GM21786 (cell line): ENCODE measurements around the gene LEO1.

Experiments used
- ATAC-seq: cut with Tn5 transposase; IDR thresholded peaks from one replicate; pipeline ENCODE4 v1.9.1; 2021; ENCODE audit not compliant: unreplicated experiment

LEO1 gene

DNA sequence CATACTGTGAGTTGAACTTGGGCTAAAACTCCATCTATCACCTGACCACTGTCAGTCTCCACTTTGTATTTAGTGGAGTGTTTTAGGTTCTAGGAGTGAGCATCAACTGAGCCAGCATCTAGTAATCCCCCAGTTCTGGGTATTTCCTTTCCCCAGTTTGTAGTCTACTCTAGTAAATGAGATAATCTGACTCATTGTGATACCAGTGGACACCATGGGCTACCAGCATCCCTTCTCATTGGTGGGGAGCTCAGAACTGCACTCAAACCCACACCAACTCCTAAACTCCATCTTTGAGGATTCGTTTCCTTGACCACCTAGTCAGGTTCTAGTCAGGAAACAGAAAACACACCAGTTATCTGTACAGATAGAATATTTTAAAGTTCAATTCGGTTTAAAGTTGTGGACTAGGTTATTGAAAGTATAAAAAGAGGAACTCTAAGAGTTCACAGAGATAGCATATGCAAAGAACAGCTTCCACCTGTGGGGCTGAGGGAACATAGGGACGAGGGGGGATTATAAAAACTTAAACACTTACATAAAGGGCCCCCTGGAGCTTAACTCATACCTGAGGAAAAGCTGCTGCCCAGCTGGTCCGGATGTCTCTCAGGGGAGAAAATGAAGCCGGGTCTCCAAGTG is 36.0 kb downstream of the LEO1 start:
- ATAC-seq = peak; percentile 93

DNA sequence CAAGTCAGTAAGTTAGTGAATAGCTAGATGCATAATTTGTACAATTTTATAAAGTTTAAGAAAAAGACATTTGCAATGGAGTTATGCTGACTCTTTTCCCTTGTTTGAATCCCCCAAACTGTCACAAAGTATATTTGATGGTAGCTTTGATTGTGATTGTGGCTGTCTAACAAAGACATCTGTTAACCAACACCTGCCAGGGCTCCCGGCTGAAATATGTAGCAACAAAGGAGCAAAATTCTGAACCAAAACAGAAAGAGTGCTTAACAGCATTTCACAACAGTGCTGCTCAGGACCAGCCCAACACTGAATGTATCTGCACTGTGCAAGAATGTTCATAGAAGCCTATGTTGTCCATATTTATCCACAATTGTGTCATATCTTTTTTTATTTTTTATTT is 39.4 kb downstream of the LEO1 start:
- no peak for ATAC-seq

GRCh38 chr15:51931638-51932037 is 39.9 kb downstream of the LEO1 start:
- no peak for ATAC-seq

DNA sequence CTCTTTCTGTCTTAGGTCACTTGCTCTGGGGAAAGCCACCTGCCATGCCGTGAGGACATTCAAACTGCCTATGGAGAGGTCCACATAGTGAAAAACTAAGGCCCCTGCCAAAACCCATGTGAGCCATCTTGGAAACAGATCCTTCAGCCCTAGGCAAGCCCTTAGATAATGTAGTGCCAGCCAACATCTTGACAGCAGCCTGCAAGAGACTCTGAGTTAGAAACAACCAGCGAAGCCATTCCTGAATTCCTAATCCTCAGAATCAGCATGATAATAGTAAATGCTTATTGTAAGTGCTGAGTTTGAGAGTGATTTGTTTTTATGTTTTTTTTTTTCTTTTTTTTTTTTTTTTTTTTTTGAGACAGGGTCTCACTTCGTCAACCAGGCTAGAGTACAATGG is 40.6 kb downstream of the LEO1 start:
- no peak for ATAC-seq

- no peak for ATAC-seq
Observed at GRCh38 chr15:51926809-51927208, 44.8 kb downstream of the LEO1 start.

DNA sequence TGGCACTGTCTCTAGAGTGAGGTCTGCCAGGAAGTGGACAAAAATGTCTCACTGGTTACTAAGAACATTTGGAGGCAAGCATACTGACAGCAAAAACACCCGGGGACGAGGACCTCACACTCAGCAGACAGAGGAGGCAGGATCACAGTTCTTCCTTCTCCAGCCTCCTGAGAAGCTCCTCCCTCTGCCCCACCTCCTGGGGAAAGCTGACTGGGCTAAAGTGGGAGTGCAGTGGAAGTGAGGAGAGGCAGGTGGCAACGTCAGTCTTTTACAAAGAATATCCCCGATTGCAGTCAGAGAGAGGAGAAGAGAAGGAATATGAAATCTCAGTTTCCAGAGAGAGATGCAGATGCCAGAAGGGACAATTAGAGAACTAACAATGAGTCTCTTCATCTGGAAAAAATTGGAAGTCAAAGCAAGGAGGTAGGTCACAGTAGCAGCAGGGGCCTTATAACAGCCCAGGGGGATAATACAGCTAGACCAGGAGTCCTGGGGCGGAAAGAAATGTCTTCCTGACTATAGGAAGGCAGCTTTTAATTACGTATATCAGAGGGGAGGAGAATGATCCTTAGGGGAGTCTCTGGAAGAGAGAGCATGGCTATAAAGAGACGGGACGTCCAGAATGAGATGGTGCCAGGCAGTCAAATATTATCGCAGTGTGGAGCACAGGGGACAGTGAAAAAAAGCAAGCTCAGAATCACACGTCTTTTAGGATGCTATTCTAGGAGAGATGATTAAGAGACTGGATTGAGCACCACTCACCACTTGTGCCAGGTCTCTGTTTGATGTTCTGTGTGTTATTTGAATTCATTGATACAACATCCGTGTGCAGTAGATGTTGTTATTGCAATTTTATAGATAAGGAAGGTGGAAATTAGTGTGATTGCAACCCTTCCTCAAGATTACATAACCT is 47.2 kb downstream of the LEO1 start:
- ATAC-seq = no peak

DNA sequence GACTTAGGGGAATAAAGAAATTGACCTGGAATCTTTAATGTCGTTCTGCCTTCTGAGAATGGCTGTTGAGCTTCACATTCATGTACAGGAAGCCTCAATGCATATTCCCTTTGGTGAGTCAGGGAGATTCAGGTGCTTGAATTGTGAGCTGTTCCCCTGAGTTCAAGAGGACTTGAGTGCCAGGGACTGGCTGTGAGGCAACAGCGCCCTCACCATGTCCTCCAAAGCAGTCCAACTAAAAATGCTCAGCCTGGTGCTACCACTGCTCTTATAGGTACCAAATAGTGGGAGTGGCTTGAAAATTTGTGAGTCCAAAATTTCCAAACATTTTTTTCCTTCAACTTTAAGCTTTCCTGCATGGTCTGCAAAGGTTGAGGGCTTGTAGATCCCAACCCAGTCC is 54.1 kb downstream of the LEO1 start:
- no peak for ATAC-seq

DNA sequence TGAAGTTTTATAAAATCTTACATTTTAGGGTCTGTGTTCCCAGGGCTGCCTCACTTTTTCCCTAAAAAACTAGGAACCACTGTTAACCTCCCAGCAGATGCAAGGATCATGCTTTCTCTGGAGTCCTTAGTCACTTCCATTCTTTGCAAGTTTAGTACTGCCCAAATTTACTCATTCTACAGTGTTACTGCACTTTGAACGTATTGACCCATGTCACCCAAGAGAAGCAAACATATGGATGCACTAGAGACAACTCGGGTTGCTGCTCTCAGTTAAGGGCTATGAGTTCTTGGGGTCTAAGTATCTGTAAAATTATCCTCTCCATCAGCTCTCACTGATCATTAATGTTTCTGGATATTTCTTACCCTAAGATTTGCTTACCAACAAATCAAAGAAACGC is 59.0 kb downstream of the LEO1 start:
- ATAC-seq = no peak

GRCh38 chr15:51909584-51909983 is 62.0 kb downstream of the LEO1 start:
- no peak for ATAC-seq

DNA sequence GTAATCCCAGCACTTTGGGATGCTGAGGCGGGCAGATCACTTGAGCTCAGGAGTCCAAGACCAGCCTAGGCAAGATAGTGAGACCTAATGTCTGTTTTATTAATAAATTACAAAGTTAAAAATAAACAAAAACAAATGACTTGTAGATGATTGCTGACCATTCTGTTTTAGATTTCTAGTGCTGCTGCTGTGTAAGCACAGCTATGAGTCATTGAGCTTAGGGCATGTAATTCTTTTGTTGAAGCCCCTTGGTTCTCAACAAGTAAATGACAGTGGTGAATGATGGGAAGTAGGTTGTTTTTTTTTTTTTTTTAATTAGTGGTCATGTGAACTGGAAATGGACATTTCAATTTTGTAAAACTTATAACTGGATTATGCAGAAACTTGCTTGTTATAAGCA is 63.3 kb downstream of the LEO1 start:
- no peak for ATAC-seq

DNA sequence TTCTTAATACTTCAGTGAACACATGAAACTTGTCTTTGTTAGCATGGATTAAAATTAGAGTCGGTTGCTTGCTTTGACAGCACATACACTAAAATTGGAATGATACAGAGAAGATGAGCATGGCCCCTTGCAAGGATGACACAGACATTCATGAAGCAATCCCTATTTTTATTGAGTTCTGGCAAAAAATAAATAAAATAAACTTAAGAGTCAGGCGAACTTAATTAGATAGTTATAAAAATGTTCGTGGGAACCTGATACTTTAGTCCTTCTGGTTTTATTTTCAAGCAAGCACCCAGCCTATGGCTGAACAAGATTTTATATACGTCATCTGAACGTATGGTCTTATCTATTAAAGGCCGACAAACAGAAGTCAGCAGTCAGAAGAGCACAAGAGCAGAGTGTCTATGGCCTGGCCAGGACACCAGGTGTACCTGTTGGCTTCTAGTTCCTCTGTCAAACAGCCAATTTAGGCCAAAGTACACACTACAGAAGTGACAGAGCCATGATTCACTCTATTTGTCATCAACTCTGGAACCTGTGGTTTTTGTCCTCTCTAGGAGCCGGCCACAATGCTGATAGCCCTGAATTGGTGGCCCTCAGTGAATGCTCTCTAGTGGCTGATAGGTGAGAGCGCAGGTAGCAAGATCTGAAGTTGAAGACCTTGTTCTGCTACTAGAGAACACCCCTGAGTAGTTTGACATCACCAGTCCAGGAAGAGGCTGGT is 64.3 kb downstream of the LEO1 start:
- ATAC-seq = no peak

DNA sequence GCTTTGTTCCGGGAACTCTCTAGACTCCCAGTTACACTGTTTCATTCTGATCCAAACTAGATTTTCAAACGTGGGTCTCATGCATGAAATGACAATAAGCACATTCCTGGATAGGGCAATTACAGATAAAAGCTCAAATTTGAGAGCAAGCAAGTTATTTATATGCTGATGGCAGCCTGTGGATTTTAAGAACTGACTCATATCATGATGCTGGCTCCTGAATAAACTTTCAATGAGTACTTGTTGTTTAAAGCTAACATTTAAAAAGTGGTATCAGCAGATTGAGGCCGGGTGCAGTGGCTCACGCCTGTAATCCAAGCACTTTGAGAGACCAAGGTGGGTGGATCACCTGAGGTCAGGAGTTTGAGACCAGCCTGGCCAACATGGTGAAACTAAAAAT is 66.6 kb downstream of the LEO1 start:
- no peak for ATAC-seq

DNA sequence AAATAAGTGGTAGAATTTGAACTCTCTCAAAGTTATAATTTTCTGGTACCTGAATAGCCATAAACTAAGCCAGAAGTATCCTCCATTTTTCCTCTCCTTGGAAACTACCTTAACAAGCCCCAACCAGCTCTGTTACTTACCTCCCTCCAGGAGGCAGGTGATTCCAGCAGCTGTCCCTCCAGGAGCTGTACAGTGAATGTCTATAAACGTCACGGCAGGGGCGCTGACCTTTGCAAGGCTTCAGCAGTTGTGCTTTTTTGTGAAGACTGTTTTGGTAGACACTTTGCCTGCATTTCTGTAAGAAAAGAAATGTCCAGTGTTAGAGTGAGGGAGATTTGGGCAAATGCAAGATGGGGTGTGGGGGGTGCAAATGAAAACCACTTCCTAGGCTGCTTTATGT is 67.2 kb downstream of the LEO1 start:
- ATAC-seq = no peak

DNA sequence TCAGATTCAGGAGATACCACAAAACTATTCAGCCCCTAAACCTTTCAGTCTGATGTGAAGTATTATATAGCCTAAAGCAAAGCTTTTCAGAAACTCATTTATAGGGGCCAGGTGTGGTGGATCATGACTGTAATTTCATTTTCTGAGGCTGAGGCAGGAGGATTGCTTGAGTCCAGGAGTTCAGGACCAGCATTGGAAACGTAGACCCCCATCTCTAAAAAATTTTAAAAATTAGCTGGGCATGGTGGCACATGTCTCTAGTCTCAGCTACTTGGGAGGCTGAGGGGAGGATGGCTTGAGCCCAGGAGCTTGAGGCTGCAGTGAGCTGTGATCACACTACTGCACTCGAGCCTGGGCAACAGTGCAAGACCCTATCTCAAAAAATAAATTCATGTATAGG is 82.1 kb downstream of the LEO1 start:
- no peak for ATAC-seq

- no peak for ATAC-seq
Observed at GRCh38 chr15:51888593-51889195, 82.9 kb downstream of the LEO1 start.
